ENCODE results near the gene MCF2L2. TPM values are rescaled to one million over a fixed set of nuclear protein-coding genes. Genes with fewer than 3 reads are reported as not detected.

MCF2L2 gene
- total and polyA plus RNA-seq, 2 donors from 2014 or later, result 0.32 to 1.7 TPM

DNA sequence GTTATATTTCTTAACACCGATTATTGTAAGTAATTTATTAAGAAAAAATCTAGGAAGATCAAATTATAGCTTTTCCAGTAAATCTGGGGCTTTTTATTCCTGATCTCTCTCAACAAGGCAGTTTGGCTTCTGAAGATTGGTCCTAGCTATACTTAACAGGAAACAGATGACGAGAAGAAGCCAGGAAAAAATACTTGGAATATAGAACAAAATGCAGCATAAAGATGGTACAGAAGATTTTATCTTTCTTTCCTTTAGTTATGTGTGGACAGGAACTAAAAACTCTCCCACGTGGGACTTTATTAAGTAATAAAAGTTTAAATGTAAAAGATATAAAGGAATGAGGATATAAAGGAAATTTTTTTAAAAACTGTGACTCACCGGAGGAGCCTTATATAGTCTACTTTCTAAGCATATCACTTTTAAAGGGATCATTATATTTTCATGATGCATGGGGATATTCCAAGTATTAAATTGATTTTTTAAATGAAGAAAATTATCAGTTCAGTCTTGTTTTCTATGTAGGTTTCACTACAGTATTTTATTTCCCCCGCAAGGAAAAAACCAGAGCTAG is 167.2 kb downstream of the MCF2L2 start:
- FAIRE-seq, result no peak
- Histone ChIP-seq H3K4me3 (ENCODE audit: low read length in 3 of 3) (no peak overlapping the region), H3K27me3 (ENCODE audit: control insufficient read depth, insufficient read depth, low read length) (no peaks in the 10 kb centered on the region), H3K36me3 (ENCODE audit: control insufficient read depth in 2 of 3, insufficient read depth in 3 of 3, low read length in 3 of 3) (no peaks in the 10 kb centered on the region), H3K9me3 (ENCODE audit: control insufficient read depth in 2 of 3, insufficient read depth in 1 of 3, low read length in 3 of 3) (no peaks in the 10 kb centered on the region), H3K27ac (ENCODE audit: low read depth in 2 of 2, low read length in 2 of 2) (no peak overlapping the region), H3K9ac (ENCODE audit: low read length in 3 of 3) (no peak overlapping the region), H3K4me1 (ENCODE audit: control insufficient read depth in 2 of 3, insufficient read depth in 2 of 3, low read depth in 1 of 3, low read length in 3 of 3) (peaks cover 10 to 11% (median 10%) of the 10 kb centered on the region in 3 donors)
- TF ChIP-seq, protein P1, sequence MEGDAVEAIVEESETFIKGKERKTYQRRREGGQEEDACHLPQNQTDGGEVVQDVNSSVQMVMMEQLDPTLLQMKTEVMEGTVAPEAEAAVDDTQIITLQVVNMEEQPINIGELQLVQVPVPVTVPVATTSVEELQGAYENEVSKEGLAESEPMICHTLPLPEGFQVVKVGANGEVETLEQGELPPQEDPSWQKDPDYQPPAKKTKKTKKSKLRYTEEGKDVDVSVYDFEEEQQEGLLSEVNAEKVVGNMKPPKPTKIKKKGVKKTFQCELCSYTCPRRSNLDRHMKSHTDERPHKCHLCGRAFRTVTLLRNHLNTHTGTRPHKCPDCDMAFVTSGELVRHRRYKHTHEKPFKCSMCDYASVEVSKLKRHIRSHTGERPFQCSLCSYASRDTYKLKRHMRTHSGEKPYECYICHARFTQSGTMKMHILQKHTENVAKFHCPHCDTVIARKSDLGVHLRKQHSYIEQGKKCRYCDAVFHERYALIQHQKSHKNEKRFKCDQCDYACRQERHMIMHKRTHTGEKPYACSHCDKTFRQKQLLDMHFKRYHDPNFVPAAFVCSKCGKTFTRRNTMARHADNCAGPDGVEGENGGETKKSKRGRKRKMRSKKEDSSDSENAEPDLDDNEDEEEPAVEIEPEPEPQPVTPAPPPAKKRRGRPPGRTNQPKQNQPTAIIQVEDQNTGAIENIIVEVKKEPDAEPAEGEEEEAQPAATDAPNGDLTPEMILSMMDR (IDR thresholded peaks at IDR 0.05; ENCODE audit: borderline replicate concordance, extremely low read depth, insufficient read depth), result no peak
- intact Hi-C loops (cut with DNase I), result no loop called here
- no peak for DNase-seq

DNA sequence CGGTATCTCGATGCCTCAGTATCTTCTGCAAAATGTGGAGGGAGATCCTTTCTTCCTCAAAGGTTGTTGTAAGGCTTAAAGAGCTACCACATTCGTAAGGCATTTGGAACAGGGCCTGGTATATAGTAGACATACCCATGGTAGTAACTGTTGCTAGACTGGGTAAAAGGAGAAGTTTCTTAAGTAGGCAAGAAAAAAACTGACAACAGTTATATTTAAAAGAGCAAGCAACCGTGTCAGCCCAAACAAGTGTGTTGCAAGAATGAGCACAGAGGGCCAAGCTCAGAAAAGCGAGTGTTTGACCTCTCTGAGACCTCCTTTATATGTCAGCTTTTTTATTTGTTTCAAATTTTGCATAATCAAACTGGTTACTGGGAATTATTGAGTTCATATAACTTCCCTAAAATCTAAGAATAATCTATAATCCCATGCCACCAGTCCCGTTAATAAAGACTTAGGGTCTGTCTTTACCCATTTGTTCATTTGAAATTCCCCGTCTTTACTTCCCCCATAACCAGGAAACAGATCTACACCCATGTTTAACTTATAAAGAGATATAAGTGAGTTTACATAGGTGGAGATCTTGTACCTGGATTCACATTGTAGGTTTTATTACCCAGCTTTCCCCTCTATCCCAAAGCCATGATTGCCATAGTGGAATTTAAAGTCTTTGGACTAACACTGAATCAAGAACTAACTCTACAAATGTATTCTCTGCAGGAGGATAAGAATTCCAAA is 168.1 kb downstream of the MCF2L2 start:
- TF ChIP-seq, protein P1 (IDR thresholded peaks at IDR 0.05; ENCODE audit: borderline replicate concordance, extremely low read depth, insufficient read depth), result no peak
- Histone ChIP-seq H3K9me3 (ENCODE audit: control insufficient read depth in 2 of 3, insufficient read depth in 1 of 3, low read length in 3 of 3) (no peaks in the 10 kb centered on the region), H3K36me3 (ENCODE audit: control insufficient read depth in 2 of 3, insufficient read depth in 3 of 3, low read length in 3 of 3) (no peaks in the 10 kb centered on the region), H3K4me1 (ENCODE audit: control insufficient read depth in 2 of 3, insufficient read depth in 2 of 3, low read depth in 1 of 3, low read length in 3 of 3) (peaks cover 3 to 7% (median 6%) of the 10 kb centered on the region in 3 donors), H3K9ac (ENCODE audit: low read length in 3 of 3) (no peak overlapping the region), H3K27me3 (ENCODE audit: control insufficient read depth, insufficient read depth, low read length) (no peaks in the 10 kb centered on the region), H3K27ac (ENCODE audit: low read depth in 2 of 2, low read length in 2 of 2) (peak overlapping the region in 1 of 2 donors; percentile 7), H3K4me3 (ENCODE audit: low read length in 3 of 3) (no peak overlapping the region)
- DNase-seq (no peak), FAIRE-seq (no peak)
- intact Hi-C loops (cut with DNase I), result no loop called here

DNA sequence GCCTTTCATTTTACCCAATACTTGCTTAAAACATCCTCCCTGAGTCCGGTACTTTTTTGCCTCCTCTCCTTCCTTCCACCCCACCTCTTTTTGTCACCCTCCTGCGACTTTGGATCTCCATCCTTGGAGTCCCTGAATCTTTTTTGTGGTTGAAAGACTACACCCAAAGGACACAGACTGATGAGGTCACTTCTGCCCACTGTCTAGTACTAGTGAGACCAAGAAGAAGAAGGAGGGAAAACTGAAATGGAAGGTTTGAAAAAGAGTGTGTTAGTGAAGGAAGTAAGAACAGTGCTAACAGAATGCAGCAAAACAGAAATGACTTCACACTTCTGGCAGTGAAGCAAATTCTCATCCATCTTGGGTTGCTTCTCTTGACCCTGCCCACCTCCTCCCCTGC is 168.8 kb downstream of the MCF2L2 start:
- H3K9me3 ChIP-seq (ENCODE audit: control insufficient read depth in 2 of 3, insufficient read depth in 1 of 3, low read length in 3 of 3), result no peaks in the 10 kb centered on the region
- no peaks in the 10 kb centered on the region for H3K27me3 ChIP-seq (ENCODE audit: control insufficient read depth, insufficient read depth, low read length)
- FAIRE-seq, result no peak
- TF ChIP-seq, protein P1 (IDR thresholded peaks at IDR 0.05; ENCODE audit: borderline replicate concordance, extremely low read depth, insufficient read depth), result no peak
- H3K36me3 ChIP-seq (ENCODE audit: control insufficient read depth in 2 of 3, insufficient read depth in 3 of 3, low read length in 3 of 3), result no peaks in the 10 kb centered on the region
- no peak overlapping the region for H3K4me3 ChIP-seq (ENCODE audit: low read length in 3 of 3)
- intact Hi-C loops (cut with DNase I), result no loop called here
- peaks cover 0 to 6% (median 0%) of the 10 kb centered on the region in 3 donors for H3K4me1 ChIP-seq (ENCODE audit: control insufficient read depth in 2 of 3, insufficient read depth in 2 of 3, low read depth in 1 of 3, low read length in 3 of 3)
- peak overlapping the region in 1 of 2 donors; percentile 7 for H3K27ac ChIP-seq (ENCODE audit: low read depth in 2 of 2, low read length in 2 of 2)
- DNase-seq, result no peak
- no peak overlapping the region for H3K9ac ChIP-seq (ENCODE audit: low read length in 3 of 3)

All from kidney (tissue), 14 donors.